GM23338 (cell line): ENCODE measurements around the gene NEURL1B. TPM values are rescaled to one million over a fixed set of nuclear protein-coding genes. Genes with fewer than 3 reads are reported as not detected.

Experiments
- ATAC-seq: fragments of 200-7000 bp; cut with Tn5 transposase; 3 replicates; pipeline ENCODE4 v1.9.1; 2020
- DNase-seq: peaks from one replicate; pipeline ENCODE4 v3.0.0-alpha.2; 2015; ENCODE audit warnings: low spot score
- H2AFZ ChIP-seq: fragments of 200-600 bp; sonication (generic); 2 replicates; pipeline ENCODE4 v1.8.0; 2016; ENCODE audit warnings: antibody characterized with exemption, mild to moderate bottlenecking, moderate library complexity
- H3F3A ChIP-seq: fragments of 200-600 bp; sonication (generic); replicated peaks from 2 replicates; pipeline ENCODE4 v1.8.0; 2017; ENCODE audit warnings: antibody characterized with exemption, mixed run types, low read depth
- H3K27ac ChIP-seq: fragments of 200-600 bp; sonication (generic); 2 replicates; pipeline ENCODE4 v1.6.1; 2016; ENCODE audit warnings: low read depth
- H3K27me3 ChIP-seq: fragments of 200-600 bp; sonication (generic); 2 replicates; pipeline ENCODE4 v1.8.0; 2016; ENCODE audit warnings: mild to moderate bottlenecking, mixed run types, moderate library complexity; ENCODE audit not compliant: insufficient read depth
- H3K36me3 ChIP-seq: fragments of 200-600 bp; sonication (generic); 2 replicates; pipeline ENCODE4 v1.8.0; 2016; ENCODE audit warnings: mild to moderate bottlenecking; ENCODE audit not compliant: insufficient read depth
- H3K4me1 ChIP-seq: fragments of 200-600 bp; sonication (generic); 2 replicates; pipeline ENCODE4 v1.8.0; 2016; ENCODE audit warnings: mild to moderate bottlenecking, moderate library complexity; ENCODE audit not compliant: insufficient read depth
- H3K4me2 ChIP-seq: fragments of 200-600 bp; sonication (generic); 2 replicates; pipeline ENCODE4 v1.7.1; 2017; ENCODE audit warnings: mixed run types
- H3K4me3 ChIP-seq: fragments of 200-600 bp; sonication (generic); 2 replicates; pipeline ENCODE4 v1.6.1; 2016; ENCODE audit warnings: mixed run types
- H3K79me2 ChIP-seq: fragments of 200-600 bp; sonication (generic); replicated peaks from 2 replicates; pipeline ENCODE4 v1.8.0; 2017; ENCODE audit warnings: mild to moderate bottlenecking; ENCODE audit not compliant: insufficient read depth
- H3K9me2 ChIP-seq: fragments of 200-600 bp; sonication (generic); 2 replicates; pipeline ENCODE4 v1.8.0; 2017; ENCODE audit not compliant: insufficient read depth
- H4K20me1 ChIP-seq: fragments of 200-600 bp; sonication (generic); replicated peaks from 2 replicates; pipeline ENCODE4 v1.8.0; 2017; ENCODE audit warnings: mild to moderate bottlenecking; ENCODE audit not compliant: insufficient read depth
- H3K27ac Mint-ChIP-seq: 2 replicates; pipeline ENCODE4 v1.8.0; 2020; ENCODE audit warnings: inconsistent platforms, mild to moderate bottlenecking, moderate library complexity, mixed read lengths
- H3K27me3 Mint-ChIP-seq: 3 replicates; pipeline ENCODE4 v1.8.0; 2022; ENCODE audit warnings: low read depth, mild to moderate bottlenecking, moderate library complexity, mixed read lengths, inconsistent platforms; ENCODE audit not compliant: insufficient read depth, poor library complexity
- H3K36me3 Mint-ChIP-seq: 3 replicates; pipeline ENCODE4 v1.8.0; 2021; ENCODE audit warnings: low read depth, mild to moderate bottlenecking, inconsistent platforms, moderate library complexity, mixed read lengths
- H3K4me1 Mint-ChIP-seq: 3 replicates; pipeline ENCODE4 v1.8.0; 2020; ENCODE audit warnings: mild to moderate bottlenecking, inconsistent platforms, mixed read lengths
- H3K4me3 Mint-ChIP-seq: 3 replicates; pipeline ENCODE4 v1.8.0; 2021; ENCODE audit warnings: moderate library complexity, mild to moderate bottlenecking, inconsistent platforms, mixed read lengths
- H3K9me3 Mint-ChIP-seq: 3 replicates; pipeline ENCODE4 v1.8.0; 2020; ENCODE audit warnings: moderate library complexity, mild to moderate bottlenecking, inconsistent platforms, mixed read lengths
- CREB1 ChIP-seq: fragments of 250-450 bp; sonication (Bioruptor Pico); IDR thresholded peaks from 2 replicates; pipeline ENCODE4 v1.5.0; 2020; ENCODE audit warnings: low read depth, mild to moderate bottlenecking, moderate library complexity
- CTCF ChIP-seq, 2 experiments: fragments of 200-600 bp in 1 of 2; sonication (generic) in 1 of 2; conservative IDR thresholded peaks; 2 replicates each; pipeline versions ENCODE4 v1.5.1 to v1.6.1; 2016 to 2017; ENCODE audit warnings: antibody characterized with exemption in 2 of 2, low read depth in 2 of 2, mild to moderate bottlenecking in 2 of 2, moderate library complexity in 1 of 2
- ETS1 ChIP-seq: IDR thresholded peaks from 2 replicates; pipeline ENCODE4 v1.6.1; 2016; ENCODE audit warnings: antibody characterized with exemption
- EZH2 ChIP-seq: fragments of 200-600 bp; sonication (generic); IDR thresholded peaks from one replicate; pipeline ENCODE4 v1.8.0; 2017; ENCODE audit warnings: antibody characterized with exemption, mild to moderate bottlenecking, low read depth; ENCODE audit not compliant: unreplicated experiment
- EZH2phosphoT487 ChIP-seq: fragments of 200-600 bp; sonication (generic); IDR thresholded peaks from one replicate; pipeline ENCODE4 v1.8.1; 2018; ENCODE audit warnings: antibody characterized with exemption; ENCODE audit not compliant: unreplicated experiment
- JUNB ChIP-seq: IDR thresholded peaks from one replicate; pipeline ENCODE4 v1.6.1; 2016; ENCODE audit warnings: antibody characterized with exemption; ENCODE audit not compliant: unreplicated experiment
- NANOG ChIP-seq: IDR thresholded peaks from 2 replicates; pipeline ENCODE4 v1.6.1; 2016; ENCODE audit warnings: antibody characterized with exemption, borderline replicate concordance
- POLR2AphosphoS5 ChIP-seq: IDR thresholded peaks from 2 replicates; pipeline ENCODE4 v1.6.1; 2016; ENCODE audit warnings: antibody characterized with exemption, low read depth
- REST ChIP-seq: IDR thresholded peaks from one replicate; pipeline ENCODE4 v1.6.1; 2018; ENCODE audit warnings: antibody characterized with exemption; ENCODE audit not compliant: unreplicated experiment
- STAT1 ChIP-seq: IDR thresholded peaks from one replicate; pipeline ENCODE4 v1.6.1; 2016; ENCODE audit warnings: antibody characterized with exemption; ENCODE audit not compliant: unreplicated experiment
- ZNF114 ChIP-seq: fragments of 250-450 bp; sonication (Bioruptor Pico); IDR thresholded peaks from 2 replicates; pipeline ENCODE4 v1.5.0; 2020; ENCODE audit warnings: mild to moderate bottlenecking, moderate library complexity
- ZNF331 ChIP-seq: fragments of 250-450 bp; sonication (Bioruptor Pico); IDR thresholded peaks from 2 replicates; pipeline ENCODE4 v1.5.0; 2020; ENCODE audit warnings: low read depth, mild to moderate bottlenecking, moderate library complexity
- ZNF462 ChIP-seq: fragments of 250-450 bp; sonication (Bioruptor Pico); IDR thresholded peaks from 2 replicates; pipeline ENCODE4 v1.5.0; 2020; ENCODE audit warnings: mild to moderate bottlenecking, moderate library complexity
- polyA plus RNA-seq: library from polyadenylated mRNA; unstranded; fragments of >200 nt; fragmentation: Nextera tagmentation; extraction: Ambion mirVana; gene quantifications from 2 replicates; pipeline ENCODE4 v1.2.1, GENCODE V29; 2016
- total RNA-seq: library from RNA; depleted of rRNA; stranded (reverse); fragments of >200 nt; shearing (Covaris generic); gene quantifications from 2 replicates; pipeline ENCODE4 v1.2.3, GENCODE V29; 2014

The NEURL1B gene
- total and polyA plus RNA-seq, 2 experiments from 2014 or later: 1.9 to 13.3 TPM

- Mint-ChIP-seq H3K4me3 (no peak overlapping the region), H3K36me3 (no peaks in the 10 kb centered on the region)
- TF ChIP-seq ZNF462 (CRISPR knock-in tag): no peak
- TF ChIP-seq CTCF (conservative IDR thresholded peaks at IDR 0.05; ENCODE audit: low read depth in 2 of 2): no peak
- TF ChIP-seq NANOG: no peak
- no peak for TF ChIP-seq ZNF114 (CRISPR knock-in tag)
- TF ChIP-seq EZH2phosphoT487: no peak
- no peak for TF ChIP-seq JUNB
- no peak for TF ChIP-seq ZNF331 (CRISPR knock-in tag)
- TF ChIP-seq EZH2: no peak
- no peak for TF ChIP-seq REST
- TF ChIP-seq CREB1 (CRISPR knock-in tag): no peak
- TF ChIP-seq STAT1: no peak
- TF ChIP-seq POLR2AphosphoS5: no peak
- no peak for TF ChIP-seq ETS1
Observed at GRCh38 chr5:172648755-172649154, 7.7 kb downstream of the NEURL1B start.

More at GRCh38 chr5:172648755-172649154, 7.7 kb downstream of the NEURL1B start:
- Histone ChIP-seq H3K9me2 (no peaks in the 10 kb centered on the region), H3K27ac (no peak overlapping the region), H3K36me3 (no peaks in the 10 kb centered on the region), H3K4me3 (no peak overlapping the region), H3F3A (no peaks in the 10 kb centered on the region), H2AFZ (no peak overlapping the region), H4K20me1 (peaks cover 4% of the 10 kb centered on the region; the same call in 1 of the 2 replicates), H3K27me3 (no peaks in the 10 kb centered on the region), H3K4me1 (peaks cover 16% of the 10 kb centered on the region), H3K79me2 (0 out of 2 replicates have a peak, but pooled peaks cover 3% of the 10 kb centered on the region), H3K4me2 (no peak overlapping the region)
- Mint-ChIP-seq H3K27me3 (peaks cover 7% of the 10 kb centered on the region), H3K9me3 (no peaks in the 10 kb centered on the region), H3K4me1 (peaks cover 36% of the 10 kb centered on the region), H3K27ac (no peak overlapping the region)
- no peak for DNase-seq
- no peak for ATAC-seq
